ENCODE results near the gene CDKAL1. TPM values are rescaled to one million over a fixed set of nuclear protein-coding genes. Genes with fewer than 3 reads are reported as not detected.
"Not testable (repeated sequence)": the region's sequence is repeated elsewhere in the genome, so short reads cannot be mapped to it uniquely, and the experiment has no call there.

Gene CDKAL1
- total RNA-seq, 1 experiment from 2014 or later, result 16.1 TPM

GRCh38 chr6:21085643-21086042, 551.4 kb downstream of the CDKAL1 start:
- CTCF ChIA-PET, result no interaction called here

GRCh38 chr6:21087188-21087587, 552.9 kb downstream of the CDKAL1 start:
- intact Hi-C loops (cut with micrococcal nuclease; ENCODE audit: unreplicated experiment), result no loop called here
- ChIA-PET POLR2A (ENCODE audit: unreplicated experiment) (no interaction called here), CTCF (no interaction called here)
- Histone ChIP-seq H3K4me3 (no peak overlapping the region), H3K9me2 (ENCODE audit: insufficient read depth) (no peaks in the 10 kb centered on the region), H3K27ac (no peak overlapping the region), H3K4me1 (replicated peaks; ENCODE audit: insufficient read depth) (no peaks in the 10 kb centered on the region), H3K36me3 (ENCODE audit: low read depth) (no peaks in the 10 kb centered on the region), H3K4me2 (no peak overlapping the region), H4K20me1 (ENCODE audit: insufficient read depth) (no peaks in the 10 kb centered on the region), H3K9me3 (ENCODE audit: insufficient read depth, low read depth) (no peaks in the 10 kb centered on the region), H3K79me2 (ENCODE audit: low read depth) (no peaks in the 10 kb centered on the region), H3K27me3 (ENCODE audit: insufficient read depth, low read depth) (no peaks in the 10 kb centered on the region), H2AFZ (no peak overlapping the region), H3F3A (ENCODE audit: insufficient read depth, low read depth) (no peaks in the 10 kb centered on the region)
- BruUV-seq (replicated peaks), result no TSS peak
- TF ChIP-seq EZH2 (IDR thresholded peaks at IDR 0.05; ENCODE audit: low read depth), result no peak
- TF ChIP-seq CTCF (conservative IDR thresholded peaks at IDR 0.05), result no peak
- no peak for DNase-seq

More at GRCh38 chr6:21085643-21086042, 551.4 kb downstream of the CDKAL1 start:
- intact Hi-C loops (cut with micrococcal nuclease; ENCODE audit: unreplicated experiment), result no loop called here
- no TSS peak for BruUV-seq (replicated peaks)
- H3K27ac ChIP-seq, result no peak overlapping the region
- no peak overlapping the region for H3K4me2 ChIP-seq
- DNase-seq, result no peak
- no peaks in the 10 kb centered on the region for H3K27me3 ChIP-seq (ENCODE audit: insufficient read depth, low read depth)
- no peaks in the 10 kb centered on the region for H3F3A ChIP-seq (ENCODE audit: insufficient read depth, low read depth)
- no peak overlapping the region for H3K4me3 ChIP-seq
- POLR2A ChIA-PET (ENCODE audit: unreplicated experiment), result no interaction called here
- no peaks in the 10 kb centered on the region for H4K20me1 ChIP-seq (ENCODE audit: insufficient read depth)
- no peak overlapping the region for H2AFZ ChIP-seq
- no peaks in the 10 kb centered on the region for H3K9me2 ChIP-seq (ENCODE audit: insufficient read depth)
- no peaks in the 10 kb centered on the region for H3K4me1 ChIP-seq (replicated peaks; ENCODE audit: insufficient read depth)
- TF ChIP-seq EZH2 (IDR thresholded peaks at IDR 0.05; ENCODE audit: low read depth), result no peak
- TF ChIP-seq CTCF (conservative IDR thresholded peaks at IDR 0.05), result no peak
- H3K9me3 ChIP-seq (ENCODE audit: insufficient read depth, low read depth), result no peaks in the 10 kb centered on the region
- no peaks in the 10 kb centered on the region for H3K79me2 ChIP-seq (ENCODE audit: low read depth)
- H3K36me3 ChIP-seq (ENCODE audit: low read depth), result no peaks in the 10 kb centered on the region

GRCh38 chr6:21091411-21091810, 557.2 kb downstream of the CDKAL1 start:
- Histone ChIP-seq H3K27me3 (ENCODE audit: insufficient read depth, low read depth) (no peaks in the 10 kb centered on the region), H3F3A (ENCODE audit: insufficient read depth, low read depth) (no peaks in the 10 kb centered on the region), H3K4me1 (replicated peaks; ENCODE audit: insufficient read depth) (no peaks in the 10 kb centered on the region), H3K4me3 (no peak overlapping the region), H3K9me3 (ENCODE audit: insufficient read depth, low read depth) (no peaks in the 10 kb centered on the region), H3K9me2 (ENCODE audit: insufficient read depth) (no peaks in the 10 kb centered on the region), H3K27ac (no peak overlapping the region), H3K36me3 (ENCODE audit: low read depth) (no peaks in the 10 kb centered on the region), H2AFZ (no peak overlapping the region), H4K20me1 (ENCODE audit: insufficient read depth) (no peaks in the 10 kb centered on the region), H3K79me2 (ENCODE audit: low read depth) (no peaks in the 10 kb centered on the region), H3K4me2 (no peak overlapping the region)
- TF ChIP-seq EZH2 (IDR thresholded peaks at IDR 0.05; ENCODE audit: low read depth), result no peak
- no peak for TF ChIP-seq CTCF (conservative IDR thresholded peaks at IDR 0.05)
- ChIA-PET POLR2A (ENCODE audit: unreplicated experiment) (interaction anchor here (0.6 kb wide), 1 partner anchor 64 kb away, joined by 4 read pairs; no protein-coding TSS in a partner anchor), CTCF (no interaction called here)
- intact Hi-C loops (cut with micrococcal nuclease; ENCODE audit: unreplicated experiment), result no loop called here
- BruUV-seq (replicated peaks), result no TSS peak
- no peak for DNase-seq

- H3K4me1 ChIP-seq (replicated peaks; ENCODE audit: insufficient read depth); H3K4me2 ChIP-seq; intact Hi-C loops (cut with micrococcal nuclease; ENCODE audit: unreplicated experiment); H3K27me3 ChIP-seq (ENCODE audit: insufficient read depth, low read depth); H4K20me1 ChIP-seq (ENCODE audit: insufficient read depth); H3K4me3 ChIP-seq; H3K79me2 ChIP-seq (ENCODE audit: low read depth); DNase-seq; POLR2A ChIA-PET (ENCODE audit: unreplicated experiment); CTCF ChIA-PET; H3K27ac ChIP-seq; H3K9me3 ChIP-seq (ENCODE audit: insufficient read depth, low read depth); H3K36me3 ChIP-seq (ENCODE audit: low read depth); BruUV-seq (replicated peaks); H3F3A ChIP-seq (ENCODE audit: insufficient read depth, low read depth); H3K9me2 ChIP-seq (ENCODE audit: insufficient read depth); H2AFZ ChIP-seq: not testable (repeated sequence)
Measured at GRCh38 chr6:21092231-21092772, 558.0 kb downstream of the CDKAL1 start.
